ENCODE measurements around the gene RAB1A.

RAB1A gene

DNA sequence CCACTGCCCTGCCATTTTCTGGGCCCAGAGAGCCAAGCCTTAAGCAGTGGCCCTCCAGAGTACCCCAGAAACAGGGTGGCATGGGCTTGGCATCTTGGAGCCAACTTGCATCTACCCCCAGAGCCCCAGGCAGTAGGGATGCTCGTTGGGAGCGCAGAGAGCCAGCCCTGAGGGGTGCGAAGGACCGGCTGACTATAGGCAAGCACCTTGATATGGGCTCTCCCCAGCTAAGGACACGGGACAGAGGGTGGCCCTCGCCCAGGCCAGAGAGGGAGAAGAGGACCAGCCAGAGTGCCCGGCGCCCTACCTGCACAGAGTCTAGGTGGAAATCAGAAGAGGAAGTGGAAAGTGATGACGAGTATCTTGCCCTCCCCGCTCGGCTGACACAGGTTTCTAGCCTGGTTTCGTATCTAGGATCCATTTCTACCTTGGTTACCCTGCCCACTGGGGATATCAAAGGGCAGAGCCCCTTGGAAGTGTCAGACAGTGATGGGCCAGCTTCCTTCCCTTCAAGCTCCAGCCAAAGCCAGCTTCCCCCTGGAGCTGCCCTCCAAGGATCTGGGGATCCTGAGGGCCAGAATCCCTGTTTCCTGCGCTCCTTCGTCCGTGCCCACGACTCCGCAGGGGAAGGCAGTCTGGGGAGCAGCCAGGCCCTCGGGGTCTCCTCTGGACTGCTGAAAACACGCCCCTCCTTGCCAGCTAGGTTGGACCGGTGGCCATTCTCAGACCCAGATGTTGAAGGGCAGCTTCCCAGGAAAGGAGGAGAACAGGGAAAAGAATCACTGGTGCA, 57.5 kb downstream of the RAB1A start:
- in situ Hi-C loops (cut with MboI; ENCODE audit: low pct_unique_long_range_greater_than_20kb, low sequenced_read_pairs, unreplicated experiment), result no loop called here
- no peak for DNase-seq (ENCODE audit: low spot score)
- TF ChIP-seq, protein P1, sequence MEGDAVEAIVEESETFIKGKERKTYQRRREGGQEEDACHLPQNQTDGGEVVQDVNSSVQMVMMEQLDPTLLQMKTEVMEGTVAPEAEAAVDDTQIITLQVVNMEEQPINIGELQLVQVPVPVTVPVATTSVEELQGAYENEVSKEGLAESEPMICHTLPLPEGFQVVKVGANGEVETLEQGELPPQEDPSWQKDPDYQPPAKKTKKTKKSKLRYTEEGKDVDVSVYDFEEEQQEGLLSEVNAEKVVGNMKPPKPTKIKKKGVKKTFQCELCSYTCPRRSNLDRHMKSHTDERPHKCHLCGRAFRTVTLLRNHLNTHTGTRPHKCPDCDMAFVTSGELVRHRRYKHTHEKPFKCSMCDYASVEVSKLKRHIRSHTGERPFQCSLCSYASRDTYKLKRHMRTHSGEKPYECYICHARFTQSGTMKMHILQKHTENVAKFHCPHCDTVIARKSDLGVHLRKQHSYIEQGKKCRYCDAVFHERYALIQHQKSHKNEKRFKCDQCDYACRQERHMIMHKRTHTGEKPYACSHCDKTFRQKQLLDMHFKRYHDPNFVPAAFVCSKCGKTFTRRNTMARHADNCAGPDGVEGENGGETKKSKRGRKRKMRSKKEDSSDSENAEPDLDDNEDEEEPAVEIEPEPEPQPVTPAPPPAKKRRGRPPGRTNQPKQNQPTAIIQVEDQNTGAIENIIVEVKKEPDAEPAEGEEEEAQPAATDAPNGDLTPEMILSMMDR (IDR thresholded peaks at IDR 0.05; ENCODE audit: extremely low read depth, insufficient read depth, missing control alignments), result no peak

DNA sequence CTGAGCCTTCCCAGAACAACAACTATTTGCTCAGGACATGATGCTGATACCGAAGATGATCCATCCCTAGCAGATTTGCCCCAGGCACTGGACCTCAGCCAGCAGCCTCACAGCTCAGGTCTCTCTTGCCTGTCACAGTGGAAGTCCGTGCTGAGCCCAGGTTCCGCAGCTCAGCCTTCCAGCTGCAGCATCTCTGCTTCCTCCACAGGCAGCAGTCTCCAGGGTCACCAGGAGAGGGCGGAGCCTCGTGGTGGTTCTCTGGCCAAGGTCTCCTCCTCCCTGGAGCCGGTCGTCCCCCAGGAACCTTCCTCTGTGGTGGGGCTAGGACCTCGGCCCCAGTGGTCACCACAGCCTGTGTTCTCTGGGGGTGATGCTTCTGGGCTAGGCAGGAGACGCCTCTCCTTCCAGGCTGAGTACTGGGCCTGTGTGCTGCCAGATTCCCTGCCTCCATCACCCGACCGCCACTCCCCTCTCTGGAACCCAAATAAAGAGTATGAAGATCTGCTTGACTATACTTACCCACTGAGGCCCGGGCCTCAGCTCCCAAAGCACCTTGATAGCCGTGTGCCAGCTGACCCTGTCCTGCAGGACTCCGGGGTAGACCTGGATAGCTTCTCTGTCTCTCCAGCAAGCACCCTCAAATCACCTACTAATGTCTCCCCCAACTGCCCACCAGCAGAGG, 58.3 kb downstream of the RAB1A start:
- TF ChIP-seq, protein P1 (IDR thresholded peaks at IDR 0.05; ENCODE audit: extremely low read depth, insufficient read depth, missing control alignments), result peak; percentile 25
- no peak for DNase-seq (ENCODE audit: low spot score)
- in situ Hi-C loops (cut with MboI; ENCODE audit: low pct_unique_long_range_greater_than_20kb, low sequenced_read_pairs, unreplicated experiment), result no loop called here

DNA sequence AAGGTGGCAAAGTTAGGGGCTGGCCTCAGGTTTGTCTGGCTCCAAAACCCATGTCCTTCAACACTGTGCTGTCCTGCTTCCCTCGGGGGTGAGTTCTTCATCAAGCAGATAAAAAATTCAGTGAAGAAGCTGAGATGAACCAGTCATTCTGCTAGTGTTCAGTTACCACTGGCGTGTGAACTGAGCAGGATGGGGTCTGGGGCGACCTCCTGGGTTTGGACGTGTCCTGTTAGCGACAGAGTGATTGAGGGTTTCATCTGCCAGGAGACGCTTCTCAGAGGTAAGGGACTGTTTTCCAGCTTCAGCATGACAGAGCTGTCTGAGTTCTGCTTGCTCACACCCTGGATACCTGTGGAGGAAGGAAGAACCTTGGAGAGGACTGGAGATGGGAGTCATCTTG, 59.0 kb downstream of the RAB1A start:
- in situ Hi-C loops (cut with MboI; ENCODE audit: low pct_unique_long_range_greater_than_20kb, low sequenced_read_pairs, unreplicated experiment), result no loop called here

DNA sequence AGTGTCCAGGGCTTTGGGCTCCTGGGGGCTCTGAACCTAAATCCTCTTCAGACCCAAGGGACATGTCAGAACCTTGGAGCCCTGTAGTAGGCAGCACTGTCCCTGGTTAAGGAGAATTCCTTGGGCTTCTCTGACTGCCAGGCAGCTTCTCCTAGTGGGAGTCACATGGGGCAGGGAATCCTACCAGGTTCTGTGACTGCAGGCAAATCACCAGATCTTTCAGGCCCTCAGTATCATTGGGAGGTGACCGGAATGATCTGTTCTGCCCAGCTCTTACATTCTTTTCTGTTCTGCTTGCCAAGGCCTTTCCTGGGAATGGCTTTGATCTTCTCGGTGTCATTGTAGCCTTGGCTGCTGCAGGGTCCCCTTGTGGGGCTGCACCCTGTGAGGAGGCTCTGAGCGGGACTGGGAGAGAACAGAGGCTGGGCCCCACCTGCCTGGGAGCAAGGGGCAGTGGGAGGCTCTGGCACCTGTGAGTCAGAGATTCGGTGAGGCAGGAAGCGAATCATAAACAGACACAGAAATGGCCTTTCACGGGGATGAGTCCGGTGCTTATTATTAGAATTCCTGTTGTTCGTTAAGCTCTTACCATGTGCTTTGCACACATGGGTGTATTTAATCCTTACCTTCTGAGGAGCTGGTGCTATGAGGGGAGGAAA, 59.6 kb downstream of the RAB1A start:
- no peak for DNase-seq (ENCODE audit: low spot score)
- in situ Hi-C loops (cut with MboI; ENCODE audit: low pct_unique_long_range_greater_than_20kb, low sequenced_read_pairs, unreplicated experiment), result no loop called here
- TF ChIP-seq, protein P1 (IDR thresholded peaks at IDR 0.05; ENCODE audit: extremely low read depth, insufficient read depth, missing control alignments), result no peak

More for the DNA sequence above, 59.0 kb downstream of the RAB1A start:
- DNase-seq (ENCODE audit: low spot score), result no peak
- TF ChIP-seq, protein P1 (IDR thresholded peaks at IDR 0.05; ENCODE audit: extremely low read depth, insufficient read depth, missing control alignments), result no peak

DNA sequence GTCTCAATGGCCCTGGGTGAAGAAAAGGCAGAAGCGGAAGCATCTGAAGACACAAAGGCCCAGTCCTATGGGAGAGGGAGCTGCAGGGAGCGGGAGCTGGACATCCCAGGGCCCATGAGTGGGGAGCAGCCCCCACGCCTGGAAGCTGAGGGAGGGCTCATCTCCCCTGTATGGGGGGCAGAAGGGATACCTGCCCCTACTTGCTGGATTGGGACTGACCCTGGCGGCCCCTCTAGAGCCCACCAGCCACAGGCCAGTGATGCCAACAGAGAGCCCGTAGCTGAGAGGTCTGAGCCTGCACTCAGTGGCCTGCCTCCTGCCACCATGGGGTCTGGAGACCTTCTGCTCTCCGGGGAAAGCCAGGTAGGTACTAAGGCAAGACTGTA, 60.5 kb downstream of the RAB1A start:
- in situ Hi-C loops (cut with MboI; ENCODE audit: low pct_unique_long_range_greater_than_20kb, low sequenced_read_pairs, unreplicated experiment), result loop anchor here (10.0 kb wide), 1 partner anchor 495 kb away; no protein-coding TSS in a partner anchor
- TF ChIP-seq, protein P1 (IDR thresholded peaks at IDR 0.05; ENCODE audit: extremely low read depth, insufficient read depth, missing control alignments), result no peak
- no peak for DNase-seq (ENCODE audit: low spot score)

DNA sequence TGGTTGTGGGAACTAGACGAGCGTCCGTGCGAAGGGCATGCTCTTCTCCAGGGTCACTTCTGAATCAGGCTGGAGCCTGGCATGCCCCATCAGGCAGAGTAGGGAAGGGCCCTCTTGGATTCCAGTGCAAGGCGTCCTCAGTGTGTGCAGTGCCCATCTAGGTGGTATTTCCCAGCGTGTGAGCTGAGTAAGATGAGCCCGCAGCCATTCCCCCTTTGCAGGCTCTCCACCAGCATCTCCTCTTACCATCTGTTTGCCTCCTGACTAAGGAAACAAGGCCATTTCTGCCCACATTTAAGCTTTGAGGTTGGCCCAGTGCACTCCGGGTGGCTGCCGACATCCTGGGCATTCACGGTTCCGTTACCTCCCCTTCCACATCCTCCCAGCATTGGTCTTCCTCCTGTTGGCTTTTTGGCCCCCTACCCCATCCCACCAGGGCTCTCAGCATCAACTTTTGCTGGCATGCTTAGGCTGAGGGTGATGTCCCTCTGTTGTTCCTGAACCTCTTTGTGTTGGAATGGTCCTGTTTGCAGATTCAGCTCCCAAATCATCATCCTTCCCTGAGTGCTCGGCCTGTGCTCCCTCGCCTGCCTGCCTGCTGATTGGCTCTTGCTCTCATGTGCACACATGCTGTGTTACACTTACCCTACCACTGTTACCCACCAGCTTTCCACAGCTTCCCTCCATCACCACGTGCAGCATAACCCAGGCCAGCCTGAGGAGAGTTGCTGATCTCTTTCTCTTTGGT, 61.9 kb downstream of the RAB1A start:
- DNase-seq (ENCODE audit: low spot score), result no peak
- TF ChIP-seq, protein P1 (IDR thresholded peaks at IDR 0.05; ENCODE audit: extremely low read depth, insufficient read depth, missing control alignments), result no peak
- in situ Hi-C loops (cut with MboI; ENCODE audit: low pct_unique_long_range_greater_than_20kb, low sequenced_read_pairs, unreplicated experiment), result loop anchor here (10.0 kb wide), 1 partner anchor 497 kb away; no protein-coding TSS in a partner anchor

Data from GM13977 (cell line).